HepG2 (cell line): ENCODE measurements around the gene TCEANC.

Experiments
- ELF1 ChIP-seq: sonication (generic); formaldehyde crosslinking; IDR thresholded peaks from 2 replicates; pipeline ENCODE4 v1.4.0; 2020; ENCODE audit warnings: missing genetic modification reagents
- JUN ChIP-seq: sonication (generic); formaldehyde crosslinking; IDR thresholded peaks from 2 replicates; pipeline ENCODE4 v1.4.0; 2020; ENCODE audit warnings: mild to moderate bottlenecking, missing genetic modification reagents
- MIER2 ChIP-seq: IDR thresholded peaks from 2 replicates; pipeline ENCODE4 v1.6.1; 2016; ENCODE audit warnings: missing biosample characterization, missing genetic modification reagents
- POLR2A ChIP-seq, 2 experiments: IDR thresholded peaks; 2 replicates each; pipeline ENCODE4 v1.6.1; 2011; ENCODE audit warnings: low read depth in 2 of 2, low read length in 2 of 2, mild to moderate bottlenecking in 1 of 2, moderate library complexity in 1 of 2; ENCODE audit not compliant: insufficient read depth in 1 of 2
- RFX5 ChIP-seq: IDR thresholded peaks from 2 replicates; pipeline ENCODE4 v1.6.1; 2011; ENCODE audit warnings: low read depth, low read length, improper control_type of control experiment
- TP53 ChIP-seq: sonication (generic); formaldehyde crosslinking; conservative IDR thresholded peaks from 2 replicates; pipeline ENCODE4 v1.4.0; 2020; ENCODE audit warnings: missing genetic modification reagents
- ZNF138 ChIP-seq: sonication (generic); formaldehyde crosslinking; IDR thresholded peaks from 2 replicates; pipeline ENCODE4 v1.5.0; 2020; ENCODE audit warnings: mild to moderate bottlenecking, low read depth, missing genetic modification reagents
- TF ChIP-seq, protein P1 (sequence below): sonication (generic); formaldehyde crosslinking; IDR thresholded peaks from 2 replicates; pipeline ENCODE4 v1.5.0; 2020; ENCODE audit warnings: mild to moderate bottlenecking, missing genetic modification reagents, moderate library complexity

DNA sequence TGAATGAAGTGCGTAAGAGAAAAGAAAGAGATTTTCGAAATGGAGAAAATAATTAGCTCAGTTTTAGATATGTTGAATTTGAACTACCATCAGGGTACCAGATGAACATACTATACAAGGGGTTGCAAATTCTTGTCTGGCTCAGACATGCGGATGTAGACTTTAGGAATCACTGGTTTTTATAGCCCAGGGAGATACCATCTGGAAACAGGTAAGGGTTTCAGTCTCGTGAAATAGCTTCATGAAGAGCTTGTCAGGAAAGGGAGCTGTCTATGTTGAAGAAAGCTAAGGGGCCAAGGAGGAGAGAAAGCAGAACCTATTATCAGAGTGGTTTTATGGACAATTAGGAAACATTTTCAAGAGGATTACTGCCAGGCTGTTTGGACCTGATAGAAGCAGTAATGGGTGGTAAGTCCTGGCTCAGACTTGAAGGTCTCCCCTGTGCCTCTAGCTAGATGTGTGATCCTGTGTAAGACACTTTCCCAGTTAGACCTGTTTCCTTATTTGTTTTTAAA, 42.7 kb downstream of the TCEANC start:
- TF ChIP-seq POLR2A (IDR thresholded peaks at IDR 0.05; ENCODE audit: insufficient read depth in 1 of 2, low read depth in 2 of 2, low read length in 2 of 2) (no peak), ZNF138 (CRISPR knock-in tag) (no peak), JUN (CRISPR knock-in tag) (no peak), RFX5 (no peak), TP53 (CRISPR knock-in tag) (no peak), ELF1 (CRISPR knock-in tag) (no peak), MIER2 (CRISPR knock-in tag) (no peak)
- TF ChIP-seq, protein P1, sequence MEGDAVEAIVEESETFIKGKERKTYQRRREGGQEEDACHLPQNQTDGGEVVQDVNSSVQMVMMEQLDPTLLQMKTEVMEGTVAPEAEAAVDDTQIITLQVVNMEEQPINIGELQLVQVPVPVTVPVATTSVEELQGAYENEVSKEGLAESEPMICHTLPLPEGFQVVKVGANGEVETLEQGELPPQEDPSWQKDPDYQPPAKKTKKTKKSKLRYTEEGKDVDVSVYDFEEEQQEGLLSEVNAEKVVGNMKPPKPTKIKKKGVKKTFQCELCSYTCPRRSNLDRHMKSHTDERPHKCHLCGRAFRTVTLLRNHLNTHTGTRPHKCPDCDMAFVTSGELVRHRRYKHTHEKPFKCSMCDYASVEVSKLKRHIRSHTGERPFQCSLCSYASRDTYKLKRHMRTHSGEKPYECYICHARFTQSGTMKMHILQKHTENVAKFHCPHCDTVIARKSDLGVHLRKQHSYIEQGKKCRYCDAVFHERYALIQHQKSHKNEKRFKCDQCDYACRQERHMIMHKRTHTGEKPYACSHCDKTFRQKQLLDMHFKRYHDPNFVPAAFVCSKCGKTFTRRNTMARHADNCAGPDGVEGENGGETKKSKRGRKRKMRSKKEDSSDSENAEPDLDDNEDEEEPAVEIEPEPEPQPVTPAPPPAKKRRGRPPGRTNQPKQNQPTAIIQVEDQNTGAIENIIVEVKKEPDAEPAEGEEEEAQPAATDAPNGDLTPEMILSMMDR, result no peak
